ENCODE measurements around the gene ARPP21.

Gene ARPP21

DNA sequence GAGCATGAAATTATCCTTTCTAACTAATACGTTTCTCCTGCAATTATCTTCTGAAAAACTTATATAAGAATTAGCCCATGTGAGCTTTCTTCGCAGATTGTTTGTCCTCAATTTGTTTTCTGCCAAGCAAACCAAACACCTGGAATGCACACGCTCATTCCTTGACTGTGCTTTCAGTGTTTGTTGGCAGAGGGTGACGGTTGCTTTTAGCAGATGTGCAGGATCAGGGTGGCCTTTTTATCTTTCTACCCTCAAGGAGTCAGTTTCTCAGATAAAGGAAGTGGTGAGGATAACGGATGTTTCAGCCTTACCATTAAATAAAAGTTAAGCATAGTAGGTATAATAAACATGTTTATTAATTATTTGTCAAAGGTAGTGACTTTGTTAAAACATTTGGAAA, 15.2 kb downstream of the ARPP21 start (continued):
- TF ChIP-seq, protein P1, sequence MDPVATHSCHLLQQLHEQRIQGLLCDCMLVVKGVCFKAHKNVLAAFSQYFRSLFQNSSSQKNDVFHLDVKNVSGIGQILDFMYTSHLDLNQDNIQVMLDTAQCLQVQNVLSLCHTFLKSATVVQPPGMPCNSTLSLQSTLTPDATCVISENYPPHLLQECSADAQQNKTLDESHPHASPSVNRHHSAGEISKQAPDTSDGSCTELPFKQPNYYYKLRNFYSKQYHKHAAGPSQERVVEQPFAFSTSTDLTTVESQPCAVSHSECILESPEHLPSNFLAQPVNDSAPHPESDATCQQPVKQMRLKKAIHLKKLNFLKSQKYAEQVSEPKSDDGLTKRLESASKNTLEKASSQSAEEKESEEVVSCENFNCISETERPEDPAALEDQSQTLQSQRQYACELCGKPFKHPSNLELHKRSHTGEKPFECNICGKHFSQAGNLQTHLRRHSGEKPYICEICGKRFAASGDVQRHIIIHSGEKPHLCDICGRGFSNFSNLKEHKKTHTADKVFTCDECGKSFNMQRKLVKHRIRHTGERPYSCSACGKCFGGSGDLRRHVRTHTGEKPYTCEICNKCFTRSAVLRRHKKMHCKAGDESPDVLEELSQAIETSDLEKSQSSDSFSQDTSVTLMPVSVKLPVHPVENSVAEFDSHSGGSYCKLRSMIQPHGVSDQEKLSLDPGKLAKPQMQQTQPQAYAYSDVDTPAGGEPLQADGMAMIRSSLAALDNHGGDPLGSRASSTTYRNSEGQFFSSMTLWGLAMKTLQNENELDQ (tag by site-specific recombination; IDR thresholded peaks at IDR 0.05; ENCODE audit: low read depth), result no peak
- TF ChIP-seq KLF9 (tag by site-specific recombination; IDR thresholded peaks at IDR 0.05; ENCODE audit: low read depth), result no peak
- TF ChIP-seq, protein P2, sequence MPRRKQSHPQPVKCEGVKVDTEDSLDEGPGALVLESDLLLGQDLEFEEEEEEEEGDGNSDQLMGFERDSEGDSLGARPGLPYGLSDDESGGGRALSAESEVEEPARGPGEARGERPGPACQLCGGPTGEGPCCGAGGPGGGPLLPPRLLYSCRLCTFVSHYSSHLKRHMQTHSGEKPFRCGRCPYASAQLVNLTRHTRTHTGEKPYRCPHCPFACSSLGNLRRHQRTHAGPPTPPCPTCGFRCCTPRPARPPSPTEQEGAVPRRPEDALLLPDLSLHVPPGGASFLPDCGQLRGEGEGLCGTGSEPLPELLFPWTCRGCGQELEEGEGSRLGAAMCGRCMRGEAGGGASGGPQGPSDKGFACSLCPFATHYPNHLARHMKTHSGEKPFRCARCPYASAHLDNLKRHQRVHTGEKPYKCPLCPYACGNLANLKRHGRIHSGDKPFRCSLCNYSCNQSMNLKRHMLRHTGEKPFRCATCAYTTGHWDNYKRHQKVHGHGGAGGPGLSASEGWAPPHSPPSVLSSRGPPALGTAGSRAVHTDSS (tag by site-specific recombination; IDR thresholded peaks at IDR 0.05), result no peak
- TF ChIP-seq TRIM28 (IDR thresholded peaks at IDR 0.05; ENCODE audit: borderline replicate concordance, low read length), result no peak
- no peak for TF ChIP-seq ZBTB48 (tag by site-specific recombination; IDR thresholded peaks at IDR 0.05)
- no peak for TF ChIP-seq ZNF561 (tag by site-specific recombination; IDR thresholded peaks at IDR 0.05; ENCODE audit: borderline replicate concordance)
- no peak for TF ChIP-seq HOXA7 (CRISPR knock-in tag; IDR thresholded peaks at IDR 0.05; ENCODE audit: borderline replicate concordance)
- TF ChIP-seq ZNF175 (tag by site-specific recombination; IDR thresholded peaks at IDR 0.05), result no peak

DNA sequence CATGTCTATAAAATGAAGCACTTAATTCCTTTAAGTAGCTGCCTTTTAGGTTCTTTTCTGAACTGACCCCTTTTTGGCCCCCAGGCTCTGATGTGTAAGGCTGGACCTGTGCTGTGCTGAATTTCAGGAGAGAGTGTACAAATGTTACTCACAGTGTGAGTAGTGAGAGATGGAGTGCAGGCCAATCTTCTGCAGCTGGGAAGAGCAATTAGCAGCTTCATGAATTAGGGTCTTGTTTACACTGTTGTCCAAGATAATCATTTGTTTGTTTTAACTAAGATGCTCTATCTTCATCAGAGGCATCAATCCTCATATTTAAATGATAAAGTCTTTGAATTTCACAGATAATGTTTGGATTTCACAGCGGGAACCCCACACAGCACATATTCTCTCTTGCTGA, 19.4 kb downstream of the ARPP21 start:
- TF ChIP-seq, protein P3, sequence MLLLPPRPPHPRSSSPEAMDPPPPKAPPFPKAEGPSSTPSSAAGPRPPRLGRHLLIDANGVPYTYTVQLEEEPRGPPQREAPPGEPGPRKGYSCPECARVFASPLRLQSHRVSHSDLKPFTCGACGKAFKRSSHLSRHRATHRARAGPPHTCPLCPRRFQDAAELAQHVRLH (tag by site-specific recombination; IDR thresholded peaks at IDR 0.05), result no peak
- TF ChIP-seq, protein P1 (tag by site-specific recombination; IDR thresholded peaks at IDR 0.05; ENCODE audit: low read depth), result no peak
- TF ChIP-seq ZNF514 (tag by site-specific recombination; IDR thresholded peaks at IDR 0.05) (no peak), ZNF175 (tag by site-specific recombination; IDR thresholded peaks at IDR 0.05) (no peak), INSM2 (tag by site-specific recombination; IDR thresholded peaks at IDR 0.05) (no peak), ZNF16 (tag by site-specific recombination; IDR thresholded peaks at IDR 0.05; ENCODE audit: low read depth) (no peak), ZNF2 (tag by site-specific recombination; IDR thresholded peaks at IDR 0.05) (no peak), ZNF112 (tag by site-specific recombination; IDR thresholded peaks at IDR 0.05) (no peak), ZNF777 (tag by site-specific recombination; IDR thresholded peaks at IDR 0.05; ENCODE audit: borderline replicate concordance) (no peak), ZNF585B (tag by site-specific recombination; IDR thresholded peaks at IDR 0.05) (no peak)
- TF ChIP-seq, protein P4, sequence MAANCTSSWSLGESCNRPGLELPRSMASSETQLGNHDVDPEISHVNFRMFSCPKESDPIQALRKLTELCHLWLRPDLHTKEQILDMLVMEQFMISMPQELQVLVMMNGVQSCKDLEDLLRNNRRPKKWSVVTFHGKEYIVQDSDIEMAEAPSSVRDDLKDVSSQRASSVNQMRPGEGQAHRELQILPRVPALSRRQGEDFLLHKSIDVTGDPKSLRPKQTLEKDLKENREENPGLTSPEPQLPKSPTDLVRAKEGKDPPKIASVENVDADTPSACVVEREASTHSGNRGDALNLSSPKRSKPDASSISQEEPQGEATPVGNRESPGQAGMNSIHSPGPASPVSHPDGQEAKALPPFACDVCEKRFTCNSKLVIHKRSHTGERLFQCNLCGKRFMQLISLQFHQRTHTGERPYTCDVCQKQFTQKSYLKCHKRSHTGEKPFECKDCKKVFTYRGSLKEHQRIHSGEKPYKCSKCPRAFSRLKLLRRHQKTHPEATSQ (tag by site-specific recombination; IDR thresholded peaks at IDR 0.05), result no peak
- TF ChIP-seq, protein P5, sequence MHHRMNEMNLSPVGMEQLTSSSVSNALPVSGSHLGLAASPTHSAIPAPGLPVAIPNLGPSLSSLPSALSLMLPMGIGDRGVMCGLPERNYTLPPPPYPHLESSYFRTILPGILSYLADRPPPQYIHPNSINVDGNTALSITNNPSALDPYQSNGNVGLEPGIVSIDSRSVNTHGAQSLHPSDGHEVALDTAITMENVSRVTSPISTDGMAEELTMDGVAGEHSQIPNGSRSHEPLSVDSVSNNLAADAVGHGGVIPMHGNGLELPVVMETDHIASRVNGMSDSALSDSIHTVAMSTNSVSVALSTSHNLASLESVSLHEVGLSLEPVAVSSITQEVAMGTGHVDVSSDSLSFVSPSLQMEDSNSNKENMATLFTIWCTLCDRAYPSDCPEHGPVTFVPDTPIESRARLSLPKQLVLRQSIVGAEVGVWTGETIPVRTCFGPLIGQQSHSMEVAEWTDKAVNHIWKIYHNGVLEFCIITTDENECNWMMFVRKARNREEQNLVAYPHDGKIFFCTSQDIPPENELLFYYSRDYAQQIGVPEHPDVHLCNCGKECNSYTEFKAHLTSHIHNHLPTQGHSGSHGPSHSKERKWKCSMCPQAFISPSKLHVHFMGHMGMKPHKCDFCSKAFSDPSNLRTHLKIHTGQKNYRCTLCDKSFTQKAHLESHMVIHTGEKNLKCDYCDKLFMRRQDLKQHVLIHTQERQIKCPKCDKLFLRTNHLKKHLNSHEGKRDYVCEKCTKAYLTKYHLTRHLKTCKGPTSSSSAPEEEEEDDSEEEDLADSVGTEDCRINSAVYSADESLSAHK (tag by site-specific recombination; IDR thresholded peaks at IDR 0.05), result no peak
- TF ChIP-seq, protein P2 (tag by site-specific recombination; IDR thresholded peaks at IDR 0.05), result no peak
- POLR2A ChIA-PET, result no interaction called here
- Histone ChIP-seq H3K4me3 (ENCODE audit: low read depth, low read length) (no peak overlapping the region), H3K9me3 (ENCODE audit: control insufficient read depth, insufficient read depth, low read depth, low read length) (no peaks in the 10 kb centered on the region), H3K27ac (ENCODE audit: extremely low read depth, low read depth, low read length) (no peak overlapping the region), H3K4me1 (ENCODE audit: control insufficient read depth, insufficient read depth, low read length) (no peaks in the 10 kb centered on the region), H3K36me3 (ENCODE audit: control insufficient read depth in 2 of 2, insufficient read depth in 1 of 2, low read length in 2 of 2) (no peaks in the 10 kb centered on the region)
- CTCF ChIA-PET, result no interaction called here
